Vagina (tissue), 2 donors: ENCODE data around the gene ARFRP1. TPM values are rescaled to one million over a fixed set of nuclear protein-coding genes. Genes with fewer than 3 reads are reported as not detected.

Experiments
- DNase-seq, 2 donors: peaks; one replicate each; pipeline ENCODE4 v3.0.0-alpha.2; 2017; ENCODE audit errors: extremely low spot score in 2 of 2
- H3K27ac ChIP-seq: fragments of 200-600 bp; sonication (generic); one replicate; pipeline ENCODE4 v1.5.1; 2019
- H3K27me3 ChIP-seq: fragments of 200-600 bp; sonication (generic); one replicate; pipeline ENCODE4 v1.5.1; 2019
- H3K36me3 ChIP-seq, 2 donors: fragments of 200-600 bp; sonication (generic); one replicate each; pipeline ENCODE4 v1.5.1; 2017 to 2019
- H3K4me1 ChIP-seq: fragments of 200-600 bp; sonication (generic); one replicate; pipeline ENCODE4 v1.5.1; 2019
- H3K4me3 ChIP-seq, 2 donors: fragments of 200-600 bp; sonication (generic); 1 replicate in 1 of 2; 2 replicates in 1 of 2; pipeline ENCODE4 v1.5.1; 2016 to 2019
- H3K9me3 ChIP-seq: fragments of 200-600 bp; sonication (generic); one replicate; pipeline ENCODE4 v1.5.1; 2019
- CTCF ChIP-seq, 3 experiments: fragments of 450-650 bp in 2 of 3; fragments of 200-600 bp in 1 of 3; sonication (generic) in 1 of 3; IDR thresholded peaks; one replicate each; pipeline ENCODE4 v1.5.1; 2017 to 2019; ENCODE audit warnings: antibody characterized with exemption in 3 of 3, mild to moderate bottlenecking in 2 of 3, moderate library complexity in 2 of 3
- POLR2A ChIP-seq, 2 donors: fragments of 450-650 bp; IDR thresholded peaks; one replicate each; pipeline ENCODE4 v1.6.1; 2017; ENCODE audit warnings: antibody characterized with exemption in 2 of 2, mild to moderate bottlenecking in 2 of 2, moderate library complexity in 2 of 2
- POLR2AphosphoS5 ChIP-seq, 2 donors: sonication (generic); formaldehyde crosslinking; IDR thresholded peaks; one replicate each; pipeline ENCODE4 v1.9.0; 2017; ENCODE audit warnings: antibody characterized with exemption in 2 of 2, mild to moderate bottlenecking in 2 of 2, low read depth in 1 of 2; ENCODE audit not compliant: insufficient read depth in 1 of 2
- intact Hi-C: fragments of 100-400 bp; cut with DNase I; formaldehyde crosslinking; loops from one replicate; pipeline ENCODE4 v1.15.1; 2023
- total RNA-seq: library from RNA; depleted of rRNA; stranded (reverse); fragments of >200 nt; gene quantifications from one replicate; pipeline ENCODE4 v1.2.3, GENCODE V29; 2016

Gene ARFRP1
- total RNA-seq, 1 donor from 2014 or later: 30.9 TPM

- Histone ChIP-seq H3K27ac (no peak overlapping the region), H3K27me3 (no peaks in the 10 kb centered on the region), H3K9me3 (no peaks in the 10 kb centered on the region), H3K4me3 (no peak overlapping the region), H3K36me3 (no peaks in the 10 kb centered on the region), H3K4me1 (peaks cover 28% of the 10 kb centered on the region)
- TF ChIP-seq CTCF (IDR thresholded peaks at IDR 0.05): no peak
- TF ChIP-seq POLR2A (IDR thresholded peaks at IDR 0.05): no peak
- TF ChIP-seq POLR2AphosphoS5 (IDR thresholded peaks at IDR 0.05; ENCODE audit: insufficient read depth in 1 of 2, low read depth in 1 of 2): no peak
- DNase-seq: no peak
- intact Hi-C loops: no loop called here
Observed at GRCh38 chr20:63691711-63692435, 15.9 kb downstream of the ARFRP1 start.

GRCh38 chr20:63690898-63691710 is 16.7 kb downstream of the ARFRP1 start:
- Histone ChIP-seq H3K36me3 (no peaks in the 10 kb centered on the region), H3K27ac (no peak overlapping the region), H3K9me3 (no peaks in the 10 kb centered on the region), H3K4me1 (peaks cover 28% of the 10 kb centered on the region), H3K27me3 (no peaks in the 10 kb centered on the region), H3K4me3 (no peak overlapping the region)
- intact Hi-C loops: no loop called here
- no peak for TF ChIP-seq POLR2AphosphoS5 (IDR thresholded peaks at IDR 0.05; ENCODE audit: insufficient read depth in 1 of 2, low read depth in 1 of 2)
- no peak for TF ChIP-seq CTCF (IDR thresholded peaks at IDR 0.05)
- no peak for TF ChIP-seq POLR2A (IDR thresholded peaks at IDR 0.05)
- DNase-seq: no peak

- Histone ChIP-seq H3K4me3 (no peak overlapping the region), H3K27ac (no peak overlapping the region), H3K36me3 (no peaks in the 10 kb centered on the region), H3K4me1 (peaks cover 33% of the 10 kb centered on the region), H3K9me3 (no peaks in the 10 kb centered on the region), H3K27me3 (no peaks in the 10 kb centered on the region)
- DNase-seq: no peak
- TF ChIP-seq POLR2A (IDR thresholded peaks at IDR 0.05): no peak
- TF ChIP-seq CTCF (IDR thresholded peaks at IDR 0.05): no peak
- no peak for TF ChIP-seq POLR2AphosphoS5 (IDR thresholded peaks at IDR 0.05; ENCODE audit: insufficient read depth in 1 of 2, low read depth in 1 of 2)
- intact Hi-C loops: no loop called here
Observed at GRCh38 chr20:63690003-63690897, 17.5 kb downstream of the ARFRP1 start.

GRCh38 chr20:63689046-63690002 is 18.5 kb downstream of the ARFRP1 start:
- Histone ChIP-seq H3K4me1 (peaks cover 28% of the 10 kb centered on the region), H3K27me3 (no peaks in the 10 kb centered on the region)

More at GRCh38 chr20:63689046-63690002, 18.5 kb downstream of the ARFRP1 start:
- no peaks in the 10 kb centered on the region for H3K9me3 ChIP-seq
- no peaks in the 10 kb centered on the region for H3K36me3 ChIP-seq
- no peak overlapping the region for H3K27ac ChIP-seq
- no peak for TF ChIP-seq POLR2A (IDR thresholded peaks at IDR 0.05)
- no peak for TF ChIP-seq POLR2AphosphoS5 (IDR thresholded peaks at IDR 0.05; ENCODE audit: insufficient read depth in 1 of 2, low read depth in 1 of 2)
- TF ChIP-seq CTCF (IDR thresholded peaks at IDR 0.05): no peak
- no peak overlapping the region for H3K4me3 ChIP-seq
- intact Hi-C loops: no loop called here
- DNase-seq: no peak
